GM21367 (cell line): Measurements from ENCODE around the gene SMOC2.

Experiments used
- ATAC-seq: cut with Tn5 transposase; IDR thresholded peaks from one replicate; pipeline ENCODE4 v1.9.1; 2021; ENCODE audit not compliant: unreplicated experiment

The SMOC2 gene

GRCh38 chr6:168641446-168641845, 200.5 kb downstream of the SMOC2 start:
- ATAC-seq = no peak

- ATAC-seq = no peak
Observed at GRCh38 chr6:168643401-168643800, 202.4 kb downstream of the SMOC2 start.

- no peak for ATAC-seq
Observed at GRCh38 chr6:168645326-168645725, 204.3 kb downstream of the SMOC2 start.

DNA sequence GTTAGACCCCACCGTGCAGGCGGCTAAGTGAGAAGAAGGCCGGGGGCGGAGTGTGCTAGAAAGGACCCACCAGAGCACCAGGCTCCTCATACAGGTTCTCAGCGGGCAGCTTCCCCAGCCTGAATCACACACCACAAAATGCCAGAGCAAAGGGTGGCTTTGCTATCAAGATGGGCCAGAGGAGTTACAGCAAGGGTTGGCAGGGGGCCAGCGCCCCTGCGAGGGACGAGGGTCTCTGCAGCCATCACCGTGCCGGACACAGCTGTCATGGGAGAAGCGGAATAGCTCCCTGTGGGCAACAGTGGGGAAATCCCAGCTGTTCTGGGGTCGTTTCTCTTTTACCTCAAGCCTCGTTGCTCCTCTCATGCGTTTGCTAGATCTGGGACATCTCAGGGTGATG, 206.3 kb downstream of the SMOC2 start:
- ATAC-seq = no peak

- ATAC-seq = no peak
Observed at GRCh38 chr6:168648240-168649125, 207.5 kb downstream of the SMOC2 start.

DNA sequence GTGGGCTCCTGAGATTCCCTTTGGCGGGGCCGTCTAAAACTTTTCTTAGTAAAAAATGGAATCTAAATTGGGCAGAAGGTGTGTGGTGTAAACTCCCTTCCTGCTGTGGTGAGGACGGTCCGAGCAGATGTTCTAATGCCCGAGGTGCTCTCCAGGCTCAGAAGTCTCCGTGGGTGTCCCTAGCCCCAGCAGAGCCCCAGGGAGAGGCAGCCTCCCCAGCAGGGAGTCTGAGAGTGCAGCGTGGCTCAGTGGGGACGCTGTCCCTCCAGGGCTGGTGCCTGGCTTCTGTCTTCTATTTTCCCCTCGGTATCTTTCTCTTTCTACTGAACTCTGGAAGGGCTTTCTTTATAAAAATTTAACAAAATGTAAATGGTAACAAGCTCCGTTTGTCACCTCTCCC, 208.2 kb downstream of the SMOC2 start:
- ATAC-seq = no peak

GRCh38 chr6:168650671-168651111, 209.7 kb downstream of the SMOC2 start:
- no peak for ATAC-seq

DNA sequence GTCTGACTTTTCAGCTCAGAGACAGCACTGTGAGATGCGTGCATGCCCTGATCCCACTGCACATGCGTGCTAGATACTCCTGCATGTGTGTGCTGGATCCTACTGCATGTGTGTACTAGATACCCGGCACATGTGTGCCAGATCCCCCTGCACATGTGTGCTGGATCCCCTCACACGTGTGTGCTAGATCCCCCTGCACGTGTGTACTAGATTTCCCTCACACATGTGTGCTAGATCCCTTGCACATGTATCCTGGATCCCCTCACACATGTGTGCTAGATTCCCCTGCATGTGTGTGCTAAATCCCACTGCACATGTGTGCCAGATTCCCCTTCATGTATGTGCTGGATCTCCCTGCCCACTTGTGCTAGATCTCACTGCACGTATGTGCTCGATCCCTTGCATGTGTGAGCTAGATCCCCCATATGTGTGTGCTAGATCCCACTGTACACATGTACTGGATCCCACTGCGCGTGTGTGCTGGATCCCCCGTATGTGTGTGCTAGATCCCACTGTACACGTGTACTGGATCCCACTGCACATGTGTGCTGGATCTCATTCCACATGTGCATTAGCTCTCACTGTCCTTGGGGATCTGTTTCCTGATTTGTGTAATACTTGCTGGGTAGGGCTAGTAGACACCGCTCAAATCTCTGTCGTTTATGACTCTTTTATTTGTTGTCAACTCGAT, 214.6 kb downstream of the SMOC2 start:
- no peak for ATAC-seq

GRCh38 chr6:168658059-168658458, 217.1 kb downstream of the SMOC2 start:
- ATAC-seq = no peak

- ATAC-seq = no peak
Observed at GRCh38 chr6:168660400-168660945, 219.5 kb downstream of the SMOC2 start.

DNA sequence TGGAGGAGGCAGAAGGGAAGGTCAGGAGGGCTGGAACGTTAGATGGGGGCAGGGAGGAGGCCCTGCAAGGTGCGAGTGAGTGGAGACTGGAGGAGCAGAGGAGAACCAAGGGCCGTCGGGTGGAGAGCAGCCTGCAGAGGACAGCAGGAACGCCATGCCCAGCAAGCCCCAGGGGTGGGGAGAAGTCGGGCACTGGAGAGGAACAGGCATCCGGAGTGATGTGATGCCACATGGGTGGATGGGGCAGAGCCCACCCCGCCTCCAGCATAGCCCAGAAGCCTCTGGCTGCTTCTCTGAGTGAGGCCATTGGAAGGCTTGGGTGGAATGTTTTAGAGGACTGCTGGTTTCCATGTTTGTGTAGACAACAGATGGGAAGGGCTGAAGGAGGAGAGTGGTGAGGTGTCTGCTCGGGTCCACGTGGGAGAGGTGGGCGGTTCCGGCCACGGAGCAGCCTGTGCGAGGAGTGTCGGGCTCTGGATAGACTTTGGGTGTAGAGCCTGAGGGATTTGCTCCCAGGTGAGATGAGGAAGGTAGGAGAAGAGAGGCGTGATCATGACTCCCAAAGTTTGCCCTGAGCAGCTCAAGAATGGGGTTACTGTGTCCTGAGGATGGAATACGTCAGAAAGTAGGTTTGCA, 221.4 kb downstream of the SMOC2 start:
- no peak for ATAC-seq

- ATAC-seq = no peak
Observed at GRCh38 chr6:168663041-168663440, 222.1 kb downstream of the SMOC2 start.

GRCh38 chr6:168664956-168665355, 224.0 kb downstream of the SMOC2 start:
- no peak for ATAC-seq

DNA sequence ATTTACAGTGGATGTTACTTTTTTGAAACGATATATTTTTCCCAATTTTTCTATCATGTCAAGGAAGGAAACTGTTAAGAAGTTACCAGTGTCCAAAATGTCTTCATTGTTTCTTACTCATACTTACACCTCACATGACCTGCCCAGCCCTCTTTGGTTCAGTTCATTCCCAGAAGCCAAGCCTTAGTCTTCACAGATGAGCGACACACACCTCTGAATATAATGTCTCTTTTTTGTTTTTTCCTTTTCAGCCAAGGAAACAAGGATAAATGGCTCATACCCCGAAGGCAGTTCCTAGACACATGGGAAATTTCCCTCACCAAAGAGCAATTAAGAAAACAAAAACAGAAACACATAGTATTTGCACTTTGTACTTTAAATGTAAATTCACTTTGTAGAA, 225.2 kb downstream of the SMOC2 start:
- ATAC-seq = no peak

DNA sequence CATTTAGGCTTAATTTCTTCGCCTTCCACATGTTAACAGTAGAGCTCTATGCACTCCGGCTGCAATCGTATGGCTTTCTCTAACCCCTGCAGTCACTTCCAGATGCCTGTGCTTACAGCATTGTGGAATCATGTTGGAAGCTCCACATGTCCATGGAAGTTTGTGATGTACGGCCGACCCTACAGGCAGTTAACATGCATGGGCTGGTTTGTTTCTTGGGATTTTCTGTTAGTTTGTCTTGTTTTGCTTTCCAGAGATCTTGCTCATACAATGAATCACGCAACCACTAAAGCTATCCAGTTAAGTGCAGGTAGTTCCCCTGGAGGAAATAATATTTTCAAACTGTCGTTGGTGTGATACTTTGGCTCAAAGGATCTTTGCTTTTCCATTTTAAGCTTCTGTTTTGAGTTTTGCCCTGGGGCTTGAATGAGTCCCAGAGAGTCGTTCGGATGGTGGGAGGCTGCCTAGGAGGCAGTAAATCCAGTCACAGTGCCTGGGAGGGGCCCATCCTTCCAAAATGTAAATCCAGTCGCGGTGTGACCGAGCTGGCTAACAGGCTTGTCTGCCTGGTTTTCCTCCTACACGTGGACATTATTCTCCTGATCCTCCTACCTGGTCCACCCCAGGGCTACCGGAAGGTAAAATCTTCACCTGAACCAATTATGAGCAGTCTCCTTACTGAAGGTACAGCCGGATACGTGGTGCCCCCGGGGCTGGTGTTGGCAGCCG, 225.9 kb downstream of the SMOC2 start:
- no peak for ATAC-seq

DNA sequence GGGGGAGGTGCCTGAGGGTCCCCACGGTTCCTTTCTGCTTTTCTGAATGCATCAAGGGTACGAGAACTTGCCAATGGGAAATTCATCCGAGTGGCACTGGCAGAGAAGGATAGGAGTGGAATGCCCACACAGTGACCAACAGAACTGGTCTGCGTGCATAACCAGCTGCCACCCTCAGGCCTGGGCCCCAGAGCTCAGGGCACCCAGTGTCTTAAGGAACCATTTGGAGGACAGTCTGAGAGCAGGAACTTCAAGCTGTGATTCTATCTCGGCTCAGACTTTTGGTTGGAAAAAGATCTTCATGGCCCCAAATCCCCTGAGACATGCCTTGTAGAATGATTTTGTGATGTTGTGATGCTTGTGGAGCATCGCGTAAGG, 226.4 kb downstream of the SMOC2 start:
- ATAC-seq = no peak

GRCh38 chr6:168670401-168670985, 229.5 kb downstream of the SMOC2 start:
- ATAC-seq = no peak

GRCh38 chr6:168671028-168671862, 230.3 kb downstream of the SMOC2 start:
- ATAC-seq = no peak

DNA sequence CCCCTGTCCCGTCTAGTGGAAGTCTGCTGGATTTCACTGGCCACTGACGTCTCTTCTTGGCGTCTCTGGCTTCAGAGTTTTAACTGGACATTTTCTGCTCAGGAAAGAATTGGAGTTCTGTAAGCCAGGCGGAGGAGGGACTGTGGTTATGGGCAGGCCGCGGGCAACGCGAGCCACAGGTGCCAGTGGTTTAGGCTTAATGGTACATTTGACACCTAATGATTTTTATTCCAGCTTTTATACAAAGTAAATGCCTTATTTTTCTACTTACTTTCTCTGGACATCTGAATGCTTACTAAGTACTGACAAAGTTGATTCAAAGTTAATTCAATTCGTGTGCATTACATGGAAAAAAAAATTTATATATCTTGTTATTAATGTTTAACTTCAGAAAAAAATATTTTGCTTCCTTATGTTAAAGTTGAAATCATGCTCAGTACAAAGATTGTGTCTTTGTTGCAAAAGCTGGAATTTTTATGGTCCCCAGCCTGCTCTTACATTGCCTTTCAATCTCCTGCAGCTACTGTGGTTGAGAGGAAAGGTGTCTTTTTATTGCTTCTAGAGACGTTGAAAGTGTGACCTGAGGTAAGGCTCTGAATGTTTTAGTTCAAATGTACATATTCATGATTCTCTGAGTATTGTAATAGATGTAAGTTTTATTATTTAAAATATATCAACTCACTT, 231.0 kb downstream of the SMOC2 start:
- no peak for ATAC-seq
